GM18517 (cell line): ENCODE results near the gene GALNT18.

Source experiments
- ATAC-seq: cut with Tn5 transposase; IDR thresholded peaks from one replicate; pipeline ENCODE4 v1.9.1; 2021; ENCODE audit warnings: mild to moderate bottlenecking, moderate library complexity; ENCODE audit not compliant: unreplicated experiment

GALNT18 gene

DNA sequence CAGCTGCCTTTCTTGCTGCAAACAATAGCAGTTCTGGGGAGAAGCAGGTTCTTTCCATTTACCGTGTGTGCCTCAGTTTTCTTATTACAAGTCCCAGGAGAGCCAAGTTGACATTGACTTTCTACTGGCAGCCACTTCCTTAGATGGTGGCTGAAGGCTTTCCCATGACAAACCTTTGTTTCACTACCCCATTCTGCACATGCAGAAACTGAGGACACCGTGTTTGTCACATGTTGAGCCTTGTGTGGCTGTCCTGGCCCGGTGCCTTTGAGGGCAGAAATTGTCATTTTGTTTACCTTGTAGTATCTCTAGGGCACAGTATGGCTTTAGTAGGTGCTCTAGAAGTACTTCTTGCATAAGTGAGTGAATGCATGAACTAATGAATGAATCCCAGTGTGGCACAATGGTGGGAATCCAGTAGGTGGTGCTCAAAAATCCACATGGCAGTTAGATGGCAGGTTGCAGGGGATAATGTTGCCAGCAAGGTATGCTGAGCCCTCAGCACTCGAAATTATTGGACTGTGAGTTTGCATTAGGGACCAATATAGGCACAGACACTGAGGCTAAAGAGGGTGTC is 370.3 kb downstream of the GALNT18 start:
- no peak for ATAC-seq

- ATAC-seq, result no peak
These were observed 371.3 kb downstream of the GALNT18 start for GRCh38 chr11:11250470-11250869.

- no peak for ATAC-seq
These were observed 374.2 kb downstream of the GALNT18 start for GRCh38 chr11:11247576-11247975.

DNA sequence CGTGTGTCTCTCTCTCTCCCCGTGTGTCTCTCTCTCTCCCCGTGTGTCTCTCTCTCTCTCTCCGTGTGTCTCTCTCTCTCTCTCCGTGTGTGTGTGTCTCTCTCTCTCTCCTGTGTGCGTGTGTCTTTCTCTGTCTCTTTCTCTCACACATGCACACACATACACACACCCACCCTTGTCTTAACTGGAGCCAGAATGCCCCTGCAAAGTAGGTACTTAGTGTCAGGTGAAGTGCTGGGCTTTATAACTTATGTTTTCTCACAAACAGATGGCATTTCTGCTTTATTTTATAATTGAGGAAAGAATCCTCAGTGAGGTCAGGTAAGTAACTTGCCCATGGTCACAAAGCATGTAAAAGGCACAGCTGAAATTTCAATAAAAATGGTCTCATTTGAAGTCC is 374.7 kb downstream of the GALNT18 start:
- no peak for ATAC-seq

- ATAC-seq, result no peak
These were observed 375.6 kb downstream of the GALNT18 start for GRCh38 chr11:11246166-11246565.

DNA sequence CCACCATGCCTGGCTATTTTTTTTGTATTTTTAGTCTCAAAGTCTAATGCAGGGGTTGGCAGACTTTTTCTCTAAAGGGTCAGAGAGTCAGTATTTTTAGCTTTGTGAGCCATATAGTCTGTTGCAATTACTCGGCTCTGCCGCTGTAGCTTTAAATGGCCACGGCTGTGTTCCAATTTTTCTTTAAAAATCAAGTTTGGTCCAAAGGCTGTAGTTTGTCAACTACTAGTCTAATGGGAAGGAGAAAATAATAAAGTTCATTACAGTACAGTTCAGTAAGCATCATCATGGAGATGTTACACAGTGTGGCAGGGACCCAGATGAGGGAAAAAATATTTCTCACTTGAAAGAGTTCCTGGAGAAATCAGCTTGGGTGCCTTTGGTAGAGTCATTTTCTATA is 376.4 kb downstream of the GALNT18 start:
- ATAC-seq, result no peak

DNA sequence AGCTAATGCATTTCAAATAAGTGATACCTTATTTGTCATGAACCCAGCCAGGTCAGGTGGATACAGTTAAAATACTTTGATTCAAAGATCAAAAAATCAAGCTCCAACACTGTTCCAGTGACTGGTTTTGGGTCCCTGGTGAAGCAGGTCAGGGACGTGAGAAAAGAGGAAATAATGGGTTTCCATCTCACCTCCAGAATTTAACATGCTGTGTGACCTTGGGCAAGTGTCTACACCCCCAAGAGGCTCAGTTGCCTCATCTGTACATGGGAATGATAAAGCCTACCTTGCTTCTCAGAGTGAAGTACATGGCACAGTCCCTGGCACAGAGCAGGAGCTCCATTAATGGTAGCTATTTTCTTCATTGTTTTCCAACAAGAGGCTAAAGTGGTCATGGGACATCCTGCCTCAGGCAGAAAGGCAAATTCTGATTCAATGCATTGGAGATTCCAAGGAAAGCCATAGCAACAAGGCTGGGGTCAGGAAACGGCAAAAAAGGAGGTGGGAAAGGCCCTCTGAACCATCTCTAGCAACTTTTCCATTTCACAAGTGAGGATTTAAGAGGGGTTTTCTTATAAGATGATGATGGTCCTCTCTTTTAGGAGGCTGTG is 377.2 kb downstream of the GALNT18 start:
- ATAC-seq, result no peak

- peak; percentile 67 for ATAC-seq
These were observed 378.0 kb downstream of the GALNT18 start for GRCh38 chr11:11243590-11244469.

DNA sequence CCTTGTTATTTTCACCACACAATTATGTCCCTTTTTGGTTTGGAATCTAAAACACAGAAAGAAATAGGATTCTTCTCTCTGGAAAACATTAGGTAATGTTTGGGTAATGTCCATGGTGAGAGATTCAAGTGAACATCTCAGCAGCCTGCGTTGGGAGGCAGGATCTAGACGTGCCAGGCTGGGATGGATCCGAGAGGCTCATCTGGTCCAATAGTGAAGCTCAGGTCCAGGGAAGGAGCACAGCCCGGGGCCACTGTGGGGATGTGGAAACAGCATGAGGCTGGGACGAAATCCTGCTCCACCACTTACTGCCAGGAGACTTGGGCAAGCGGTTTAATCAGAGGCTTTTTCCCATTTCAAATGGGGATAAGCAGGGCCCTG is 378.6 kb downstream of the GALNT18 start:
- no peak for ATAC-seq

- ATAC-seq, result no peak
These were observed 380.5 kb downstream of the GALNT18 start for GRCh38 chr11:11241284-11241683.

- ATAC-seq, result no peak
These were observed 381.8 kb downstream of the GALNT18 start for GRCh38 chr11:11239959-11240358.

GRCh38 chr11:11237070-11237832 is 384.6 kb downstream of the GALNT18 start:
- ATAC-seq, result no peak

- ATAC-seq, result no peak
These were observed 385.2 kb downstream of the GALNT18 start for GRCh38 chr11:11236498-11237059.

GRCh38 chr11:11231763-11232162 is 390.0 kb downstream of the GALNT18 start:
- ATAC-seq, result no peak

DNA sequence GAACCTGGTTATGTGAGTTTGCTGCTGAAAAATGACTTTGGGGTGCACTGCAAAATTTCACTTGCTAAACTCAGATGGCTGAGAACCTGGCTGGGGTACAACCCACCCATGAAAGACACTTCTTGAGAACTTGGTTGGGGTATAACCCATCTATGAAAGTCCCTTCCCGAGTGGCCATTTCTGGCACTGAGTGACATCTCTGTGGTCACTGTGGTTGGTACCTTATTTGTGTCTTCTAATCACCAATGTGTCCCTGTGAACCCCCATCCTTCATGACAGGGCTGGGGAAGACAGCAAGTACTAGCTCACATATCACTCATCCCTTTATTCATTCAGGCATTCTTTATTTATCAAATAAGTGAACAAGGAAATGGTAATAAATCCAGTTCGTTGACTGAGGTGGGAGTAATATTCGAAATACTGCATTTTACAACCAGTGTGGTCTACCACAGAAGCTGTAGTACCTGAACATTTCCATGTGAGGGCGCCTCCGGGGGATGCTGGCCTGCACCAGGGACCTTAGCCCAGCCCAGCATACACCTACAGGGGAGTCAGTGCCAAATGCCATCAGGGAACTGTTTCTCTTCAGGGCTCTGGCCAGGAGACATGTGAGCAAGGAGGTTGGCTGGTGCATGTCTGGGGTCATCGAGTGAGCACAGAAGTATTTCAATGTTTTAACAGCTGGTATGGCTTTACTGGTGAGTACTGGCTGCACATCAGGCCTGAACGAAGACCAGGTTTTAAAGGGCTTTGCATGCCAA is 390.8 kb downstream of the GALNT18 start:
- no peak for ATAC-seq

DNA sequence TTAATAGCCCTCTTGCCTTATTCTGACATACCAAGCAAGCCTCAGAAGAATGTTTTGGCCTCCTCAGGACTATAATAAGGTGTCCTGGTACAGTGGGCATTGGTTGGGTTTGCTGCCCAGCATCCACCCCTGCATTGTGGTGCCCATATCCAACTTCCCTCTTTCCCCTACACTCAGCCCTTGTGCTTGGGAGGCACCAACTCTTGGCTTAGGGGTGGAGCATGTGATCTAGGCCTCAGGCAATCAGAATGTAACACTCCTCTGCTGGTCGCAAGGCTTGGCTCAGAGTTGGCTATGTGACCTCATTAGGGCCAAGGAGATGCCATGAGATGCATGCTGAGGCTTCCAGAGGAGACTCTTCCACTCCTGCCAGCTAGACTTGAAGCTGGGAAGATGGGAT is 391.7 kb downstream of the GALNT18 start:
- no peak for ATAC-seq

GRCh38 chr11:11229647-11230046 is 392.2 kb downstream of the GALNT18 start:
- ATAC-seq, result no peak

- no peak for ATAC-seq
These were observed 394.3 kb downstream of the GALNT18 start for GRCh38 chr11:11227296-11228085.
